ENCODE results near the gene FYCO1.

Gene FYCO1

DNA sequence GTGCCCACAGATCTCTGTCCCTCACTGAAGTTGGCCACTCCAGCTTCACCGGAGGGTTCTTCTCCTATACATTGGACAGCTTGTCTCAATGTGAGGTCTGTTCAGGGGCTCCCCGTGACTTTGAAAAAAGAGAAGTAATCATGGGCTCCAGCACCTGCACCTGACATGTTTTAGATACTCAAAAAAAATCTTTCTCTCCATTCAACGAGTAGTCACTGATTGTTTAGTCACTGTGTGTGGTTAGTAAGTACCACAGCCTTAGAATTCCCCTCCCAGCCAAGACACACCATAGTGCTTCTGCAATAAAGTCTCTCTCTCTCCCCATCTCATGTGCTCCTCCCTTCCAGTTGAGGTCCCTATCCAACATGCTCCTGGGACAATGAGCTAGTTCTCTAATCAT, 90.7 kb downstream of the FYCO1 start:
- TF ChIP-seq, protein P1, sequence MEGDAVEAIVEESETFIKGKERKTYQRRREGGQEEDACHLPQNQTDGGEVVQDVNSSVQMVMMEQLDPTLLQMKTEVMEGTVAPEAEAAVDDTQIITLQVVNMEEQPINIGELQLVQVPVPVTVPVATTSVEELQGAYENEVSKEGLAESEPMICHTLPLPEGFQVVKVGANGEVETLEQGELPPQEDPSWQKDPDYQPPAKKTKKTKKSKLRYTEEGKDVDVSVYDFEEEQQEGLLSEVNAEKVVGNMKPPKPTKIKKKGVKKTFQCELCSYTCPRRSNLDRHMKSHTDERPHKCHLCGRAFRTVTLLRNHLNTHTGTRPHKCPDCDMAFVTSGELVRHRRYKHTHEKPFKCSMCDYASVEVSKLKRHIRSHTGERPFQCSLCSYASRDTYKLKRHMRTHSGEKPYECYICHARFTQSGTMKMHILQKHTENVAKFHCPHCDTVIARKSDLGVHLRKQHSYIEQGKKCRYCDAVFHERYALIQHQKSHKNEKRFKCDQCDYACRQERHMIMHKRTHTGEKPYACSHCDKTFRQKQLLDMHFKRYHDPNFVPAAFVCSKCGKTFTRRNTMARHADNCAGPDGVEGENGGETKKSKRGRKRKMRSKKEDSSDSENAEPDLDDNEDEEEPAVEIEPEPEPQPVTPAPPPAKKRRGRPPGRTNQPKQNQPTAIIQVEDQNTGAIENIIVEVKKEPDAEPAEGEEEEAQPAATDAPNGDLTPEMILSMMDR (IDR thresholded peaks at IDR 0.05; ENCODE audit: control insufficient read depth, extremely low read depth, insufficient read depth), result no peak
- no peak for DNase-seq (ENCODE audit: low read depth)
- H3K4me3 ChIP-seq (ENCODE audit: low read depth, low read length), result no peak overlapping the region

DNA sequence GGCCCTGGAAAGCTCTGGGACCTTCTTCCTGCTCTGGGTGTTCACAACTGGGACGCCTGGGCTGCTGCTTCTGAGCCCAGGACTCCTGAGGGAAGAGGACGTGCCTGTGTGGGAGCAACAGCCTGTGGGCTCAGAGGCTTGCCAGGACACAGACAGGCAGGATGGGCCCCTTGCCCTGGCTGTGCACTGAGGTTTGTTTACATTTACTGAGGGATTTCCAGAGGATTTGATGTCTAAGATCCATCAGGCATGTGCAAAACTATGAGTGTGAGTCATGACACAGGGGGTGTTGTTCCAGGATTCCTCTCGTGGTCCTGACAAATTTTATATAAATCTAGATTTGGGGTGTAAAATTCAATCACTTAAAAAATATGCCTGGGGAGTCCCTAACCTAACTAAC, 98.7 kb downstream of the FYCO1 start:
- no peak overlapping the region for H3K4me3 ChIP-seq (ENCODE audit: low read depth, low read length)
- no peak for DNase-seq (ENCODE audit: low read depth)
- TF ChIP-seq, protein P1 (IDR thresholded peaks at IDR 0.05; ENCODE audit: control insufficient read depth, extremely low read depth, insufficient read depth), result no peak

DNA sequence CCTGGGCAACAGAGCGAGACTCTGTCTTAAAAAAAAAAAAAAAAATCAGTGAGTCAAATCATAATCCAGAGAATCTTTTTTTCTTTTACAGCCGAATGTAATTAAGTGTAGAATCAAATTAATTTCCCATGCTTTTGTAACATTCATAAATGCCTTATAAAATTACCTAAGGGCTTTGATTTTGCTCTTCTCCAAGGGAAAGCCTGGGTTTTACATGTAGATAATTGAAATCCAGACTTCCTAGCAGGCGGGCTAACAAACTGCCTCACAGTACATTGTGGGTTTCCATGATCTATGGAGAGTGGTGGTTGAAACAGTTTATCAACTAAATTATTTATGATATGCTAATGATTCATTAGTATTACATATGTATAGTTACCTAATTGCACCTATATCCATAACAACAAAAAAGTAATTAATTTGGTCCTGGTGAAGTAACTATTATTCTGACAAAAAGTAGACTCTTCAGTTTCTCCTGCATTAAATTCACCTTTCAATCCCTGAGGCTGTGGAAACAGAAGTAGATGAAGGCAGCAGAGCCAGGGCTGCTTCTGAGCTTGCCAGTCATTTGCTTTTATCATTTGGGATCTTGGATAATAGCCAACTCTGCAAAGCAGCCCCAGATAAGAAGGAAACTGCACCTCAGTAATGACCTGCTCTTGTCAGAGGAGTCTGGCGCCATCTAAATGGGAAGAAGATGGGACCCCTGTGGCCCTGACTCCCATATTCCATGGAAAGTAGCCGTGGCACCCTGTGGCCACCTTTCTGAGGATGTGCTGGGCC, 99.7 kb downstream of the FYCO1 start:
- no peak for DNase-seq (ENCODE audit: low read depth)
- no peak overlapping the region for H3K4me3 ChIP-seq (ENCODE audit: low read depth, low read length)
- TF ChIP-seq, protein P1 (IDR thresholded peaks at IDR 0.05; ENCODE audit: control insufficient read depth, extremely low read depth, insufficient read depth), result no peak

DNA sequence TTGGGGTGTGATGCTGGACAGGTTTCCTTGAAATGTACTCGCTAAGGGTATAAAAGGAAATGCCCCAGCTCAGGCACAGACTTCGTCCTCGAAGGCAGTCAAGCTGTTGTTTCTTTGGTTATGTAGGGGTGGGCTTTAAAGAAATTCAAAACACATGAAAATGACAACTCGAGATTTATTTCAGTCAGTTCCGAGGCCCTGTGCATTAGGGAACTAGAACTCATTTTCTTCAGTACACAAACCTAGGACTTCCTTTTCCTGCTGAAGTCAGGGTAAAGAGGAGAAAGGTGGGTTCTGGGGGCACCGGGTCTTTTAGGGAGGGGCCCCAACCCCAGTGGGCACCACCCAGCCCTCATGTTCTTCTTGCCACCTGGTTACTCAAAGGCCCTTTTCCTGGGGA, 101.6 kb downstream of the FYCO1 start:
- no peak for DNase-seq (ENCODE audit: low read depth)
- no peak overlapping the region for H3K4me3 ChIP-seq (ENCODE audit: low read depth, low read length)
- TF ChIP-seq, protein P1 (IDR thresholded peaks at IDR 0.05; ENCODE audit: control insufficient read depth, extremely low read depth, insufficient read depth), result no peak

DNA sequence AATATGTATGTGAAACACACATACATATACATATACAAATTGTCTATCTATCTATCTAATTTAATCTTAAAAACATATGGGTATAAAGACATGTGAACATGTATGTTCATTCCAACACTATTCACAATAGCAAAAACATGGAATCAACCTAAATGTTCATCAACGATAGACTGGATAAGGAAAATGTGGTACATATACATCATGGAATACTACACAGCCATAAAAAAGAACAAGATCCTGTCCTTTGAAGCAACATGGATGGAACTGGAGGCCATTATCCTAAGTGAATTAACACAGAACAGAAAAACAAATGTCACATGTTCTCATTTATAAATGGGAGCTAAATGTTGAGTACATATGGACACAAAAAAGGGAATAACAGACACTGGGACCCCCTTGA, 103.5 kb downstream of the FYCO1 start:
- no peak overlapping the region for H3K4me3 ChIP-seq (ENCODE audit: low read depth, low read length)
- no peak for DNase-seq (ENCODE audit: low read depth)
- TF ChIP-seq, protein P1 (IDR thresholded peaks at IDR 0.05; ENCODE audit: control insufficient read depth, extremely low read depth, insufficient read depth), result no peak

DNA sequence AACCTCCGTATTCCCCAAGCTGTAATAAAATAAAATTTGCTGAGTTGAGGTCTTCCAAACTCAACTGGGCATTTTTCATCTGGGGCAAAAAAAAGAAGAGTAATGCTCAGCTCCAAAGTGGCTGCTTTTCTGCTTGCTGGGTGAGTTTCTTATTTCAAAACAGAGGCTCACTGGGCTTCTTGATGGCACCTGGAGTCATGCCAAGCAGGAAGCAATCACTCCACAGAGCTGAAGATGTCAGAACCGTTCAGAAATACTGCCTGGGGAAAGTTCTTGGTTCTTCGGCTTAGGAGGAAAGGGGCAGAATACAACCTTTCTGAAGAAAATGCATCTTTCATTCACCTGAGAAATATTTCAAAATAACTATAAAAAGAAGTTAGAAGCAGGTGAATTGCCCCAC, 105.2 kb downstream of the FYCO1 start:
- no peak for DNase-seq (ENCODE audit: low read depth)
- no peak overlapping the region for H3K4me3 ChIP-seq (ENCODE audit: low read depth, low read length)

More for the DNA sequence above, 105.2 kb downstream of the FYCO1 start:
- TF ChIP-seq, protein P1 (IDR thresholded peaks at IDR 0.05; ENCODE audit: control insufficient read depth, extremely low read depth, insufficient read depth), result no peak
